Mesothelial cell of epicardium (in vitro differentiated cells): Measurements from ENCODE around the gene TNRC6A. TPM values are rescaled to one million over a fixed set of nuclear protein-coding genes. Genes with fewer than 3 reads are reported as not detected.
A peak's percentile ranks its signal among the peaks of the same experiment; 100 is the strongest.

ENCODE experiments used
- DNase-seq, 2 experiments: peaks; one replicate each; pipeline ENCODE4 v3.0.0; 2021; ENCODE audit warnings: low spot score in 2 of 2; ENCODE audit not compliant: unreplicated experiment in 2 of 2
- H3K27ac Mint-ChIP-seq: 2 replicates; pipeline ENCODE4 v1.8.0; 2021; ENCODE audit warnings: mixed read lengths
- H3K27me3 Mint-ChIP-seq: 2 replicates; pipeline ENCODE4 v1.8.0; 2021; ENCODE audit warnings: low read depth, mixed read lengths
- H3K36me3 Mint-ChIP-seq: 2 replicates; pipeline ENCODE4 v1.8.0; 2021; ENCODE audit warnings: mixed read lengths
- H3K4me1 Mint-ChIP-seq: 2 replicates; pipeline ENCODE4 v1.8.0; 2021; ENCODE audit warnings: mixed read lengths
- H3K4me3 Mint-ChIP-seq: 2 replicates; pipeline ENCODE4 v1.8.0; 2021; ENCODE audit warnings: mild to moderate bottlenecking, moderate library complexity, mixed read lengths
- H3K9me3 Mint-ChIP-seq: 2 replicates; pipeline ENCODE4 v1.8.0; 2021; ENCODE audit warnings: mixed read lengths
- total RNA-seq: library from RNA; stranded (reverse); gene quantifications from 3 replicates; pipeline ENCODE4 v1.2.1, GENCODE V29; 2021
- TF ChIP-seq, protein P1 (sequence below): fragments of 200-600 bp; sonication (generic); IDR thresholded peaks from one replicate; pipeline ENCODE4 v1.5.0; 2021; ENCODE audit warnings: antibody characterized with exemption; ENCODE audit not compliant: unreplicated experiment

Gene TNRC6A
- total RNA-seq, 1 donor from 2014 or later = 89.7 TPM

DNA sequence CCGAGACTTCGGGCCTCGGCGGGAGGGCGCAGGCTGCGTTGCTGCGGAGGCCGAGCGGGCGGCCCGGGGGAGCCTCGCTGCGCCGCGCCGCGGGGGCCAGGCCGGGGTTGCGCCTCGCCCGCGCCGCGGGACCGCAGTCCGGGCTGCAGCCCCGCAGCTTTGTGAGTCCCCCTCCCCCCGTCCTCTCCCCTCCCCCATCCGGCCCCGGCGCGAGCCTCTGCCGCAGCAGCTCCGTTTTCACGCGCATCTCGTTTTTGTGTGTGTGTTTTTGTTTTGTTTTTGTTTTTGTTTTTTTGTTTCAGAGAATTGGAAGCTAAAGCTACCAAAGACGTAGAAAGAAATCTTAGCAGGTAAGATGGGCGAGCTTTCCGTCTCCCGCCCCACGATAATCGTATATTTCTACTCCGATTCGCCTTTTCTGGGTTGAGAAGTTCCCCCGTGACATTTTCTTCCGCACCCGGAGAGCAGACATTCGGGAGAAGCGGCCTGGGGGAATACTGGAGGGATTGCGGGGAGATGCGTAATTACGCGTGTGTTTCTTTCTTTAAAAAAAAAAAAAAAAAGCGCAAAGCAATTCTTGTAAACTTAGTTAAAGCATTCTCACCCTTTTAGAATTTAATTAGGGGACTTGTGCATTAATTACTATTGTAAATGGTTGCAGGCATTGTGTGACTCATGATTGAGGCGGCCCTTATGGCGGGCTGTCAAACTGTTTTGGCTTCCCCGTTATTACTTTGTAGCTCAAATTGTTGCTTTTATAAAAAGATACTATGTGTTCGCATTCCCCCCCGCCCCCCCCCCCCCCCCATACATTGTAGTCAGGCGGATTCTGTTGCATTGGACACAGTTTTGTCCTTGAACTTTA, 732 bp downstream of the TNRC6A start:
- Mint-ChIP-seq H3K36me3 (peaks cover 10% of the 10 kb centered on the region), H3K27me3 (no peaks in the 10 kb centered on the region), H3K27ac (peak overlapping the region; percentile 96), H3K9me3 (no peaks in the 10 kb centered on the region), H3K4me3 (peak overlapping the region; percentile 97), H3K4me1 (peaks cover 26% of the 10 kb centered on the region)
- TF ChIP-seq, protein P1, sequence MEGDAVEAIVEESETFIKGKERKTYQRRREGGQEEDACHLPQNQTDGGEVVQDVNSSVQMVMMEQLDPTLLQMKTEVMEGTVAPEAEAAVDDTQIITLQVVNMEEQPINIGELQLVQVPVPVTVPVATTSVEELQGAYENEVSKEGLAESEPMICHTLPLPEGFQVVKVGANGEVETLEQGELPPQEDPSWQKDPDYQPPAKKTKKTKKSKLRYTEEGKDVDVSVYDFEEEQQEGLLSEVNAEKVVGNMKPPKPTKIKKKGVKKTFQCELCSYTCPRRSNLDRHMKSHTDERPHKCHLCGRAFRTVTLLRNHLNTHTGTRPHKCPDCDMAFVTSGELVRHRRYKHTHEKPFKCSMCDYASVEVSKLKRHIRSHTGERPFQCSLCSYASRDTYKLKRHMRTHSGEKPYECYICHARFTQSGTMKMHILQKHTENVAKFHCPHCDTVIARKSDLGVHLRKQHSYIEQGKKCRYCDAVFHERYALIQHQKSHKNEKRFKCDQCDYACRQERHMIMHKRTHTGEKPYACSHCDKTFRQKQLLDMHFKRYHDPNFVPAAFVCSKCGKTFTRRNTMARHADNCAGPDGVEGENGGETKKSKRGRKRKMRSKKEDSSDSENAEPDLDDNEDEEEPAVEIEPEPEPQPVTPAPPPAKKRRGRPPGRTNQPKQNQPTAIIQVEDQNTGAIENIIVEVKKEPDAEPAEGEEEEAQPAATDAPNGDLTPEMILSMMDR = no peak
- peak in 1 of 2 experiments; percentile 21 for DNase-seq

DNA sequence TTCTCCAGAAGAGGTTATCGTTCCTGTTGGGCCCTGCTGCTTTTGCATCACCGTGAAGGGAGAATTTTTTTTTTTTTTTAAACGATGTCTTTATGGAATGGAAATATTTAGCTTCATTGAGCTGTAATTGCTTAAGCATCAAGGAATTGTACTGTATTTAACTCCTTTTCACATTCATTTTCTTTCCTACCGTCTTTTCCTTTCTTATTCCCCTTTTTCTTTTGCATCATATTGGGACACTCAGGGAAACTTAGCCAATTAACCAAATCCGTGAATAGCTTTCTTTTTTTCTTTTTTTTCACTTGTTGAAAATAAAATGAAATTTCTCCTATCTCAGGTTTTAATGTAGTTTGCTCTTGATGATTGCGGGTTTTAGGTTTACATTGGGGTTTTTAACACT, 1.5 kb downstream of the TNRC6A start:
- H3K36me3 Mint-ChIP-seq = peaks cover 10% of the 10 kb centered on the region
- TF ChIP-seq, protein P1 = no peak
- peaks cover 26% of the 10 kb centered on the region for H3K4me1 Mint-ChIP-seq
- DNase-seq = no peak
- no peaks in the 10 kb centered on the region for H3K9me3 Mint-ChIP-seq
- peak overlapping the region; percentile 97 for H3K4me3 Mint-ChIP-seq
- peak overlapping the region; percentile 91 for H3K27ac Mint-ChIP-seq
- H3K27me3 Mint-ChIP-seq = no peaks in the 10 kb centered on the region

DNA sequence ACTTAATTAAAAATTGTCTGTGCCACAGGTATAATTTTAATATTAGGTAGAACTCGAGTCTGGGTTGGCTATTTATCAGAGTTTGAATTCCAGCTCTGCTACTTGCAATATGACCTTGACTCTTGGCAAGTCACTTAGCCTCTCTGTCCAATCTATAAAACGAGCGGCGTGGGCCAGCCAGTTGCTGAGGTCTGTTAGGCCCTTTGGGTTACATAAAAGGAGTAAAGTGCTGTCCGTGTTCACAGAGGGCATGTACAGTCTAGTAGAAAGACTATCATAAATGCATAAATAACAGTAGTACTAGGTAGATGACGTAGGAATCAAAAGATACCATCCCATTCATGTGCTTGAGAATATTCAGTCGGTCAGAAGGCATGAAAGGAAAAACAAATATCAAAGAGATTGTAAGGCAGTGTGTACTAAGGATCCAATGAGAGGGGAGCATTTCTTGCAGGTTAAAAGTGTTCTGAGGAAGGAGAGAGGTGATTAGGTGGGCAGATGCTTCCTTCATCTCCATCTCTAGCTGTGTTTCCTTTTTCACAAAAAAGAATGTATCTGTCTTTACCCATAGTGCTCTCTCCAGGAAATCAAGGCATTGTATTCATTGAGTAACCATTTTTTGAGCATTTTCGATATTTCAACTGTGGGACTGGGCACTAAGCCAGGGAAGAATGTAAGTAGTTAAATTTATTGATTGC, 2.4 kb downstream of the TNRC6A start:
- TF ChIP-seq, protein P1 = no peak
- H3K27ac Mint-ChIP-seq = peak overlapping the region; percentile 53
- peak overlapping the region; percentile 46 for H3K4me3 Mint-ChIP-seq
- H3K4me1 Mint-ChIP-seq = peaks cover 33% of the 10 kb centered on the region
- DNase-seq = no peak
- no peaks in the 10 kb centered on the region for H3K9me3 Mint-ChIP-seq
- peaks cover 10% of the 10 kb centered on the region for H3K36me3 Mint-ChIP-seq
- no peaks in the 10 kb centered on the region for H3K27me3 Mint-ChIP-seq

DNA sequence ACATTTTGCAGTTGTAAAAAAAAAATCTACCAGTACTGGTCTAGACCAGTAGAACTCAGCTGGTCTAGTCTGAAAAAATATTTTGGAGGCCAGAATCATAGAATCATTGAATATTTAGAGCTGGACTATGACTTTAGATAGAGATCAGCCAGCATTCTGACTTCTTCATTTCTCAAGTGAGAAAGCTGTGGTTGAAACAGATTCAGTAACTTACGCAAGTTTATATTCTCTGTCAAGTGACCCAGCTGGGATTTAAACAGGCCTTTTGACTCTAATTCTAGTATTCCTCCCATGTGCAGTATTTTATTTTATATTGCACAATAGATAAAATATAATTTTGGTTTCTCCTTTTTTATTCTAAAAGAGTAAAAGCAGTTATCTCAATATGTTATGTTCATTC, 4.9 kb downstream of the TNRC6A start:
- peaks cover 40% of the 10 kb centered on the region for H3K4me1 Mint-ChIP-seq
- no peaks in the 10 kb centered on the region for H3K9me3 Mint-ChIP-seq
- no peaks in the 10 kb centered on the region for H3K27me3 Mint-ChIP-seq
- no peak overlapping the region for H3K4me3 Mint-ChIP-seq
- TF ChIP-seq, protein P1 = no peak
- DNase-seq = no peak
- peaks cover 10% of the 10 kb centered on the region for H3K36me3 Mint-ChIP-seq
- H3K27ac Mint-ChIP-seq = no peak overlapping the region

DNA sequence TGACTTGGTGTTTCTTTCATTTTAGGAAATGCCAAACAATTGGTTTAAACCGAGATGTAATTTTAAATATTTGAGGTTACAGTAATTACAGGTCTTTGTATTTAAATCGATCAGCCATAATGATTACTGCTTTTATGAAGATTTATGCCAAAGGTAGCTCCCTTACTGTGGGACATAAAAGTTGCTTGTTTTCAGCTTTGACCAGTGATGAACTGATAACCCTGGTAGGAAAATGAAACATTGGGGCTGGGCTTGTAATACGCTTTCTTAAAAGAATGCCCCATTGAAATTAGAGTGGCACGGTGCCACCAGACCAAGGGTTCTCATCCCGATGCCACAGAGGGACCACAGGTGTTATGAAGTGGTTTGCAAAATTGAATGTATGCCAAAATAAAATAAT, 7.3 kb downstream of the TNRC6A start:
- Mint-ChIP-seq H3K4me1 (peaks cover 37% of the 10 kb centered on the region), H3K4me3 (no peak overlapping the region), H3K9me3 (no peaks in the 10 kb centered on the region), H3K36me3 (peaks cover 12% of the 10 kb centered on the region), H3K27ac (peak overlapping the region; percentile 84), H3K27me3 (no peaks in the 10 kb centered on the region)
- no peak for DNase-seq
- TF ChIP-seq, protein P1 = no peak
